Lower leg skin (tissue), 3 donors: Measurements from ENCODE around the gene CTNNA2.

Source experiments
- POLR2A ChIP-seq, 2 donors: fragments of 450-650 bp; IDR thresholded peaks; one replicate each; pipeline ENCODE4 v1.6.1; 2016 to 2017; ENCODE audit warnings: antibody characterized with exemption in 2 of 2, mild to moderate bottlenecking in 1 of 2, moderate library complexity in 1 of 2
- TF ChIP-seq, protein P1 (sequence below), 3 donors: fragments of 450-650 bp; IDR thresholded peaks; one replicate each; pipeline ENCODE4 v1.5.1; 2016; ENCODE audit warnings: antibody characterized with exemption in 3 of 3, mild to moderate bottlenecking in 3 of 3, moderate library complexity in 2 of 3

DNA sequence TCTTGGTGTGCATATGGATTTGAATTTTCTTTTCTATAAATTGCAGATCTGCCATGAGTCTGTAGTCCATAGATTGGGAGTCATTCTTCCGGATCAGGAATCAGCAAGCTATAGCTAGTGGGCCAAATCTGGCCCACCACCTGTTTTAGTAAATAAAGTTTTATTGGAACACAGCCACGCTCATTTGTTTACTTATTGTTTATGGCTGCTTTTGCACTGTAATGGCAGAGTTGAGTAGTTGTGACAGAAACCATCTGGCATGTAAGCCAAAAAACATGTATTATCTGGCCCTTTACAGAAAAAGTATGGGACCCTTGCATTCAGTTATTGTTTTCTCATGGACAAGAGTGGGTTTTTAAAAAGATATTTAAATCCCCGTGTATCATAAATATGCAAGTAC, 600.5 kb downstream of the CTNNA2 start:
- TF ChIP-seq POLR2A (IDR thresholded peaks at IDR 0.05): no peak
- TF ChIP-seq, protein P1, sequence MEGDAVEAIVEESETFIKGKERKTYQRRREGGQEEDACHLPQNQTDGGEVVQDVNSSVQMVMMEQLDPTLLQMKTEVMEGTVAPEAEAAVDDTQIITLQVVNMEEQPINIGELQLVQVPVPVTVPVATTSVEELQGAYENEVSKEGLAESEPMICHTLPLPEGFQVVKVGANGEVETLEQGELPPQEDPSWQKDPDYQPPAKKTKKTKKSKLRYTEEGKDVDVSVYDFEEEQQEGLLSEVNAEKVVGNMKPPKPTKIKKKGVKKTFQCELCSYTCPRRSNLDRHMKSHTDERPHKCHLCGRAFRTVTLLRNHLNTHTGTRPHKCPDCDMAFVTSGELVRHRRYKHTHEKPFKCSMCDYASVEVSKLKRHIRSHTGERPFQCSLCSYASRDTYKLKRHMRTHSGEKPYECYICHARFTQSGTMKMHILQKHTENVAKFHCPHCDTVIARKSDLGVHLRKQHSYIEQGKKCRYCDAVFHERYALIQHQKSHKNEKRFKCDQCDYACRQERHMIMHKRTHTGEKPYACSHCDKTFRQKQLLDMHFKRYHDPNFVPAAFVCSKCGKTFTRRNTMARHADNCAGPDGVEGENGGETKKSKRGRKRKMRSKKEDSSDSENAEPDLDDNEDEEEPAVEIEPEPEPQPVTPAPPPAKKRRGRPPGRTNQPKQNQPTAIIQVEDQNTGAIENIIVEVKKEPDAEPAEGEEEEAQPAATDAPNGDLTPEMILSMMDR (IDR thresholded peaks at IDR 0.05): no peak
